Measurements from ENCODE around the gene WNT3A. TPM values are rescaled to one million over a fixed set of nuclear protein-coding genes. Genes with fewer than 3 reads are reported as not detected.
A peak's percentile ranks its signal among the peaks of the same experiment; 100 is the strongest.

WNT3A gene
- total RNA-seq, 4 donors from 2014 or later, result 1.9 to 4.1 (median 3.5) TPM

DNA sequence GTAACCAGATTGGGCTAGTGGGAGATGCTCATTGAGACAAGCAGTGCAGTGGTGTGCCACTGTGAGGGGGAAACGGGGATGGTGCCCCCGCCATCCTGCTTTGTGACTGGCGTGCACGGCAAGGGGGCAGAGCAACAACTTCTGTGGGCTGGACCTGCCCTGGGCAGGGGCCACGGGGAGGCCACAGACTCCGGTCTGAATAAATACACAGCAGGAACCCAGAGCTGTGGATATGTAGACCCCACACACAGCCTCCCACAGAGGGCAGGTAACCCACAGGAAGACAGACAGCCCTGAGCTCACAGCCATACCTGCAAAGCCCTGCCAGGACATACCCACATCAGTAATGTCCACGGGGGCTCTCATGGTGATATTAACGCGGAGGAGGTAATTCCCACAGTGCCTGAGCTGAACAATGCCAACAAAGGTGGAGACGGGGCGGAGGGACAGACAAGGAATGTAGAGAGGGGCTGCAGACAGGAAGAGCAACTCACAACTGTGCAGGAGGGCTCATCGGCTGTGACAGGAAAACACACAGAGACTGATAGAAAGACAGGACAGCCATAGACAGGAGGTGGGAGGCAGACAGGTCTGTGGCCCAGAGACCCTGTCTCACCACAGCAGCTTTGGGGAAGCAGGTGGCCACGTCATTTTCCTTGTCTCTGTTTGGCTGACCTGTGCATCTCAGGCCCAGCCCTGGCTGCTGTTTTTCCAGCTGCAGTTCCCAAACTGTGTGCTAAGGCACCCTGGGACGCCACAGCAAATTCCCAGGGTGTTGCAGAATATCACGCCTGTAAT, 4.9 kb upstream of the WNT3A start:
- TF ChIP-seq POLR2A (IDR thresholded peaks at IDR 0.05), result no peak
- TF ChIP-seq, protein P1, sequence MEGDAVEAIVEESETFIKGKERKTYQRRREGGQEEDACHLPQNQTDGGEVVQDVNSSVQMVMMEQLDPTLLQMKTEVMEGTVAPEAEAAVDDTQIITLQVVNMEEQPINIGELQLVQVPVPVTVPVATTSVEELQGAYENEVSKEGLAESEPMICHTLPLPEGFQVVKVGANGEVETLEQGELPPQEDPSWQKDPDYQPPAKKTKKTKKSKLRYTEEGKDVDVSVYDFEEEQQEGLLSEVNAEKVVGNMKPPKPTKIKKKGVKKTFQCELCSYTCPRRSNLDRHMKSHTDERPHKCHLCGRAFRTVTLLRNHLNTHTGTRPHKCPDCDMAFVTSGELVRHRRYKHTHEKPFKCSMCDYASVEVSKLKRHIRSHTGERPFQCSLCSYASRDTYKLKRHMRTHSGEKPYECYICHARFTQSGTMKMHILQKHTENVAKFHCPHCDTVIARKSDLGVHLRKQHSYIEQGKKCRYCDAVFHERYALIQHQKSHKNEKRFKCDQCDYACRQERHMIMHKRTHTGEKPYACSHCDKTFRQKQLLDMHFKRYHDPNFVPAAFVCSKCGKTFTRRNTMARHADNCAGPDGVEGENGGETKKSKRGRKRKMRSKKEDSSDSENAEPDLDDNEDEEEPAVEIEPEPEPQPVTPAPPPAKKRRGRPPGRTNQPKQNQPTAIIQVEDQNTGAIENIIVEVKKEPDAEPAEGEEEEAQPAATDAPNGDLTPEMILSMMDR (IDR thresholded peaks at IDR 0.05), result no peak
- DNase-seq (ENCODE audit: low spot score in 2 of 2), result peak in 1 of 2 donors; percentile 75
- WGBS, 2 donors, result 82 to 83% methylated on average over 15 of the region's 15 CpGs
- H3K4me3 ChIP-seq (ENCODE audit: low read depth, poor library complexity, severe bottlenecking), result no peak overlapping the region
- intact Hi-C loops (cut with DNase I; ENCODE audit: low total_unique reads), result no loop called here

DNA sequence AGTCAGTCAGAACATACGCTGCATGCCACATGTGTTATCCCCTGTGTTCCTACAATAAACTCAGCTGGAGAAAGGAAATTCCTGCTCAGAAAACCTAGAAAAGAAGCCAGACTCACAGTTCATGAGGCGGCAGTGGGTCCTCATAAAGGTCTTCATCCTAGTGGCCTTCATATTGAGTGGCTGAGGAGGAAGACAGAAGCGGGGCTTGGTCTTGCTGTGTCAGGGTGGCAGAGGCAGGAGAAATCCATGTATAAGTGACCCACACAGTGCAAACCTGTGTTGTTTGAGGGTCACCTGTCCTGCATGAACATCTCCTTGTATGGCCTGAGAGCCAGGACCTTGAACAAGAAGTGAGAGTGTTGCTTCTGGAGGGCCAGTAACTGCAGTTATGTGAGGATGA, 4.0 kb upstream of the WNT3A start:
- WGBS, 2 donors, result 78% methylated on average over 3 of the region's 3 CpGs
- TF ChIP-seq, protein P1 (IDR thresholded peaks at IDR 0.05), result no peak
- no peak for TF ChIP-seq POLR2A (IDR thresholded peaks at IDR 0.05)
- H3K4me3 ChIP-seq (ENCODE audit: low read depth, poor library complexity, severe bottlenecking), result no peak overlapping the region
- no peak for DNase-seq (ENCODE audit: low spot score in 2 of 2)
- intact Hi-C loops (cut with DNase I; ENCODE audit: low total_unique reads), result no loop called here

DNA sequence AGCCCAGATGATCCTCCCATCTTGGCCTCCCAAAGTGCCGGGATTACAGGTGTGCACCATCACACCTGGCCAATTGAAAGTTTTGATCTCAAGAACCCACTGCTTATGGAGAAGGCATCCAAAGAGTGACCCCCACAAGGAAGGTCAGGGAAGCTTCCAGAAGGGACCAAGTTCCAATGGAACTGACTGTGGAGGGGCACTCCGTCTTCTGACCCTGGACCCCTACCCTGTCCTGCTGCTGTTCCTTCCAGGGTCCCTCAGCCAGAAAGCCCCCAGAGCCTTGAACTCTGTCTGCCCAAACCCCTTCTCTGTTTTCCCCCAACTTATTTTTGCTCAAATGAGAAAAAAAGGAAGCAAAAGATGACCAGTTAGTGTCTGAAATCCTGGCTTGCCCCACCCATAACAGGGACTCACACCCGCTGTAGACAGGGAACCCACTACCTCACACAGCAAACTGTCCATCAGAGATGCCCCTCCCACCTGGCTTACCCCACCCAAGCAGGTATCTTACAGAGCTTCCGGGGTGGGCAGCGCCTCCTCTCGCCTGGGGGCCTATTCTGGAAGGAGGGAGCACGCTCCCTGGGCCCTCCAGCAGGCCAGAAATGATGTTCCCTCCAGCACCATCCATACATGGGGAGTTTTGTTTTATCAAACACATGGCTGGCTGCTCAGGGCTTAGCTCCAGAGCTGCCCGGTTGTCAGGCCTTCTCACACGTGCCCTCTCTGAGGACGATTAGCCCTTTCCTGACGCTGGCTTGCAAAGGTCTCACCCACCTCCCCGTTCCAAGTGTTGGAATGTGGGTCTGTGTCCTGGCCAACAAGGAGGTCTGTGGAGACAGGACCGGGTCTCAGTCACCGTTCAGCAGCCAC, 3.1 kb upstream of the WNT3A start:
- peak in 1 of 2 donors; percentile 78 for DNase-seq (ENCODE audit: low spot score in 2 of 2)
- TF ChIP-seq, protein P1 (IDR thresholded peaks at IDR 0.05), result no peak
- TF ChIP-seq POLR2A (IDR thresholded peaks at IDR 0.05), result no peak
- 46 to 53% methylated on average over 14 of the region's 14 CpGs for WGBS, 2 donors
- no peak overlapping the region for H3K4me3 ChIP-seq (ENCODE audit: low read depth, poor library complexity, severe bottlenecking)
- intact Hi-C loops (cut with DNase I; ENCODE audit: low total_unique reads), result no loop called here

DNA sequence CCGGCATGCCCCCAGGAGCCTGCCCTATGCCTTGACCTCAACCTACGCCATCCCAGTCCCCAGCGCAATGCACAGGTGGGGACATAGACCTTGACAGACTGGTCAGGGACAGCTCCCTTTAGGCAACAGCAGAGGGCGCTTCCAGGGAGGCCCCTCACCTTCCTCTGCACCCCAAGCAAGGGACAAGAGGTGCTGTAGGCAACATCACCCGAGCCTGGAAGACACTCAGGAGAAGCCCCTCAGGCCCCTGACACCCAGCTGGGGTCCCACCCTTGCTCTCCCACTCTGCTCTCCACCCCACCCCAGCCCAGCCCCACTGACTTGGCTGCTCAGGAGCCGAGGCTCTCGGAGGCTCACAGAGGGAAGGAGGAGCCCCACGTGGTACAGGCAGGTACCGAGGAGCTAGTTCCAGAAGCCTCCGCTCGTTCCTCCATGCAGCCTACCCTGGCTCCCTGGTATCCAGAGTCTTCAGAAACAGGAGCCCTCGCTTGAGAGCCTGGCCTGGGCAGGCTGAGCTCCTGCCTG, 2.4 kb upstream of the WNT3A start:
- no peak overlapping the region for H3K4me3 ChIP-seq (ENCODE audit: low read depth, poor library complexity, severe bottlenecking)
- TF ChIP-seq, protein P1 (IDR thresholded peaks at IDR 0.05), result no peak
- TF ChIP-seq POLR2A (IDR thresholded peaks at IDR 0.05), result no peak
- DNase-seq (ENCODE audit: low spot score in 2 of 2), result peak in 1 of 2 donors; percentile 81
- WGBS, 2 donors, result 20 to 25% methylated on average over 2 to 10 of the region's 12 CpGs
- intact Hi-C loops (cut with DNase I; ENCODE audit: low total_unique reads), result no loop called here

DNA sequence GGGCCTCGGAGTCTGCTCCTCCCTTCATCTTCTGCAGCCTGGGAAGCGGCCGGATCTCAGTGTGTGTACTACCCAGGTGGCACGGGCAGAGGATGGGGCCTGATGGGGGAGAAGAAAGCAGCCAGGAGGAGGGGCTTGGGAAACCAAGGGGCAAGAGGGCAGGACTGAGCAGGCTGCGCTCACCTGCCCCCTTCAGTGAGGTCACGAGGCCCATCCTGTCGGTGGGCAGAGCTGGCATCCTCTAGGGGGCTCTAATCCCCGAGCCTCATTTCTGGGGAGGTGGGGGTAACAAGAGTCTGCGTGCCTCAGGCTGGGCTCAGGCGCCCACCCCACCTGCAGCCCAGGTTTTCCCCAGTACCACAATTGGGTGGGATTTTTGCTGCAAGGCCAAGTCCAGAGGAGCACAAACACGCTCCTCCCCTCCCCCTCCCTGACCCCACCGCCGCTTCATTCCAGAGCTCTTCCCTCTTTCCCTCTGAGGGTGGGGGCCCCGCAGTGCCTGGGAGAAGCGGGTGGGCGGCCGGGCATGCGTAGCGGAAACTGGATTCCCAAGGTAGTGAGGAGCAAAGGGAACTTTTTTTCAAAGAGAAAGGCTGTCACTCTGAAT, 1.8 kb upstream of the WNT3A start:
- WGBS, 2 donors, result 25 to 35% methylated on average over 18 to 19 of the region's 19 CpGs
- H3K4me3 ChIP-seq (ENCODE audit: low read depth, poor library complexity, severe bottlenecking), result no peak overlapping the region
- TF ChIP-seq, protein P1 (IDR thresholded peaks at IDR 0.05), result no peak
- no peak for TF ChIP-seq POLR2A (IDR thresholded peaks at IDR 0.05)
- peak in 1 of 2 donors; percentile 74 for DNase-seq (ENCODE audit: low spot score in 2 of 2)
- intact Hi-C loops (cut with DNase I; ENCODE audit: low total_unique reads), result no loop called here
